DMS114 treated with DMSO at 0.1 percent for 48 hours (cell line): ENCODE results near the gene DGKZ.

ENCODE experiments used
- DNase-seq: peaks from one replicate; lab custom pipeline; 2025; ENCODE audit not compliant: unreplicated experiment; lab: John Stamatoyannopoulos, UW

DGKZ gene

GRCh38 chr11:46327829-46328228 is 19.4 kb upstream of the DGKZ start:
- no peak for DNase-seq

- no peak for DNase-seq
These were observed 17.1 kb upstream of the DGKZ start for GRCh38 chr11:46330154-46330553.

DNA sequence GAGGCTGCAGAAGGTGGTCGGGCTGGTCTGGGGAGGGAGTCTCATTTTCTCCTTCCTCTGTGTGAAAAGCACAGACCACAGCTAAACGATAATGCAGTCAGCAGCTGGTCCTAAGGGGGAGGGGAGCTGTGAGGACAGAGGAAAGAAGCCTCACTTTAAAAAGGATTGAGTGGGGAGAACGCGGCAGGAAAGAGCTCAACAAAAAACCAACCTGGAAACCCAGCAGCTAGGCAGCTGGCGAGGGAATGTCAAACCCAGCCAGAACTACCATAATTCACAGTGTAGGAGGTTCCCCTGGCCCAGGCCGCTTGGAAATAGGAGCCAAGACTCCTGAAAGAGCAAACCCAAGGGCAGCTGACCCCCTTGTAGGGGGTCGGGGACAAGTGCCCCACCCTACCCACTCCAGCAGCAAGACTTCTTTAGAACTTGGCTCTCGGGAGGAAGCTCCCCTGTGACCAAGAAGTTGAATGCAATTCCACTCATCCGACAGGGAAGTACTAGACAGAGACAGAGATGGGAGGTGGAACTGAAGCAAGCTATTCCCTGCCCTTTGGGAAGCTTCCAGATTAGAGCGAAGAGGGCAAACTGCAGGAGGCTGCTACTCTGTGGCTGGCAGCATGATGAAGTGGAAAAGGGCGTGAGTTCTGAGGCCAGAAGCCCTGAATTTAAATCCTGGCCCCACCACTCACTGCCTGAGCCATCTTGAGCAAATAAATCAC is 16.5 kb upstream of the DGKZ start:
- DNase-seq: no peak

GRCh38 chr11:46331282-46331984 is 15.8 kb upstream of the DGKZ start:
- no peak for DNase-seq

DNA sequence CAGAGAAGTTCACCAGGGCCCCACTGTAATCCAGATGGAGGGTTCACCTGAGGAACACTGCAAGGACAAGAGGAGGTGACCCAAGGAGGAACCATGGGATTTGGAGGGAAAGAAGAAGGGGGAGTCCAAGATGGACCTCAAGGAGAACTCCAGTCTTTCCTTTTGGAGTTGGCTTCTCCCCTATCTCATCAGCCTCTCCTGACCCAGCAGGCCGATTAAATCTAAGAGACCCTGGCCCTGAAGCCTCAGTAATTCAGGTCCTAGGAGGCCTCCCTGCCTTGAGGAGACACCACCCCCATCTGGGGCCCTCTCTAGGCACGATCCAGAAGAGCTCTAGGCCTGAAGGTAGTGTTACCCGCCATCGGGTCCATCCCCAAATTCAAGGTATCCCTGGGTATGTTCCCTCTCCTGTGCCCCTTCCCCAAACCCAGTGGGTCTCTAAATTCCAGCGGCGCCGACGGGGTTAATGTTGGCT is 15.1 kb upstream of the DGKZ start:
- DNase-seq: no peak

GRCh38 chr11:46332568-46333393 is 14.5 kb upstream of the DGKZ start:
- DNase-seq: no peak

DNA sequence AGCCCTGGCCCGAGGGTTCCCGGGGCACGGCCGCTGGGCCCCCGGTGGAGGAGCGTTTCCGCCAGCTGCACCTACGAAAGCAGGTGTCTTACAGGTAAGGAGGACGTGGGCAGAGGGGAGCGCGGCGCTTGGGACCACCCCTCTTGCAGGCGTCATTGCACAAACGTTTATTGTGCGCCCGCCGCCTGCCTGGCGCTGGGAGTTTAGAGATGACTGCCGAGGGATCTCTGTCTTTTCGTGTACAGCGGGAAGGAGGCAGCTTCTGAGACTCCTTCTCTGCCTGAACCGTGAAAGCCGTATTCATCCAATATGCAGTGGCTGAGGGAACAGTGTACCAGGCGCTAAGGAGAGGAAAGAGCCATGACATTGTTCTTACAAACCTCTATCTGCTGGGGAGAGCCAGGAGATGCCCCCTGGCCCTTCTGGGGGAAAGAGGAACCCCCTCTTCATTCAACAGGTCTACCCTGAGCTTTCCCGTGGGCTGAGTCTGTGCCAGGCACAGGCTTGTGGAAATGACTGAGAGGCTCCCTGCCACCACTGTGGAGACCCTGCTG is 13.8 kb upstream of the DGKZ start:
- no peak for DNase-seq

DNA sequence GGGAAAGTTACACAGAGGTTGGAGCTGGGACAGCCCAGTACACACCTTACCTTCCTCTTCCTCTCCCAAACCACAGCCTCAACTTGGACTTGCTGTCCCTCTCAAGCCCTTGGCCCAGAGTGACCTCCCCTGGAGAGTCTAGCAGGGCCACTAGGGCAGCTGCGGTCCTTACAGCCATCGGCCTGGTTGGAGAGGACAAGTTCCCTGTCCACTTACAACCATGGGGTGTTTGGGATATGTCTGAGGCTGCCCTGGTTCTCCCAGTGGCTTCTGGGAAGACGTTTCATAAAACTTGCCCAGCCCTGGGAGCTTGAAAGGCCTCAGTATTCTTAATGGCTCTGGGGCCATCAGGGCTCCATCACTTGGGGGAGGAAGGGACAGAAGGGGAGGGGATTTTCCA is 13.1 kb upstream of the DGKZ start:
- no peak for DNase-seq

DNA sequence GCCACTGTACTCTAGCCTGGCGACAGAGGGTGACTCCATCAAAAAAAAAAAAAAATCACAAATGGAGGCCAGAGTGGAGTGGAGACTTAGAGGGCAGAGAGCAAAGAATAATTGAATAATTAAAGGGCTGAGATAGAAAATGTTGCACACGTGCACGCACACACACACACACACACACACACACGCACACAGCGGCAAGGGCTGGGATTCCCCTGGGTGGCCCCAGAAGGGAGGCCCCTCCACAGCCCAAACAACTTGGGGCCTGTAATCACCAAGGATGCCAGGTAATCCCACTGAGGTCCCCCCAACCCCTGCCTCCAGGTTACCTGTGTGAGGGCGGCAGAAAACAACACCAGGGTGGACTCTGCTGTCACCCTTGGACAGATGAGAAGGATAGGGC is 12.0 kb upstream of the DGKZ start:
- no peak for DNase-seq

DNA sequence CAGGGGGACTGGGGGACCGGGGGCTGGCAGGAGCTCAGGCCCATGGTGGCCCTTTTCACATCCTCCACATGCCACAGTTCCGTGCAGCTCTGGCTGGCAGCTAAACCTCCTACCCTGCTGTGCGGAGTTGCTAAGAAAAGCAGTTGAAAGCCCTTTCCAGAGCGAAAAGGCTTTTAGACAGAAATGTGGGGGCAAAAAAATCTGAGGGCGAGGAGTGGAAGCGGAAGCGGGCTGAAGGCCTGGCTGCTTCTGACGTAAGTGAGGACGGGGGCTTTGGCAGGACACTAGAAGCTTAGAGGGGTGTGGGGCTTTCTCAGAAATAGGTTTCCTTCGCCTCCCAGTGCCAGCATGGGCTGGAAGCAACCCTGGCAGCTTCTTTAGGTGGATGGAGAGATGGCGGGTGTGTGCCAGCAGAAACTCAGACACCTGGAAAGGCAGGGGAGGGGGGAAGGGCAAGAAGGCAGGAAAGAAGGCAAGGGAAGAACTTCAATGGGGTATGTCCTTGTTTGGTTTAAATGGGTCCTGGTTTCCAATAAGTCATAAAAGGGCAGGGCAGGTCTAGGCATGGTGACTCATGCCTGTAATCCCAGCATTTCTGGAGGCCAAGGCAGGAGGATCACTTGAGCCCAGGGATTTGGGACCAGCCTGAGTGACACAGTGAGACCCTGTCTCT is 11.2 kb upstream of the DGKZ start:
- no peak for DNase-seq

GRCh38 chr11:46336563-46337180 is 10.6 kb upstream of the DGKZ start:
- no peak for DNase-seq

DNA sequence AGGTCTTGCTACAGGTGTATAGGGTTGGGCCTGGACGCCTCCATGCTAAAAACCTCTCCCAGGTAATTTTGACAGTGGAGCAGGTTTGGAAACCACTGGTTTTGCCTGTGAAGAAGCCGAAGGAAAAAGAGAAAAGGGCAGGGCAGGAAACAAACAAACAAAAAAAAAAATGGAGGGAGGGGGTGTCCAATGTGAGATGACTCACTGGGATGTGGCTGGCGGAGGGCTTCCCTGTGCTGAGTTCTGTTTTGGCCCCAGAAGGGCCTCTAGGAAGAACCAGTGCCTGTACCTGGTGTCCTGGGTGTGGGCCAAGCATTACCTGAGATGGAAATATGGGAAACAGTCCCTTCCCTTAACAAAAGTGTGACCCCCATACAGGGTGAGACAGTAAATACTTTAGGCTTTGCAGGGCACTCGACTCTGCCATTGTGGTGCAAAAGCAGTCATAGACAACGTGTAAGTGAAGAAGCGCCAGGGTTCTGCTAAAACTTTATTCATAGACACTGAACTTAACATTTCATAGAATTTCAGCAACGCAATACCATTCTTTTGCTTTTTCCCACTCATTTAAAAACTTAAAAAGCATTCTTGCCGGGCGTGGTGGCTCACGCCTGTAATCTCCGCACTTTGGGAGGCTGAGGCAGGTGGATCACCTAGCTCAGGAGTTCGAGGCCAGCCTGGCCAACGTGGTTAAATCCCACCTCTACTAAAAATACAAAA is 9.5 kb upstream of the DGKZ start:
- DNase-seq: no peak

- no peak for DNase-seq
These were observed 8.7 kb upstream of the DGKZ start for GRCh38 chr11:46338636-46338987.

DNA sequence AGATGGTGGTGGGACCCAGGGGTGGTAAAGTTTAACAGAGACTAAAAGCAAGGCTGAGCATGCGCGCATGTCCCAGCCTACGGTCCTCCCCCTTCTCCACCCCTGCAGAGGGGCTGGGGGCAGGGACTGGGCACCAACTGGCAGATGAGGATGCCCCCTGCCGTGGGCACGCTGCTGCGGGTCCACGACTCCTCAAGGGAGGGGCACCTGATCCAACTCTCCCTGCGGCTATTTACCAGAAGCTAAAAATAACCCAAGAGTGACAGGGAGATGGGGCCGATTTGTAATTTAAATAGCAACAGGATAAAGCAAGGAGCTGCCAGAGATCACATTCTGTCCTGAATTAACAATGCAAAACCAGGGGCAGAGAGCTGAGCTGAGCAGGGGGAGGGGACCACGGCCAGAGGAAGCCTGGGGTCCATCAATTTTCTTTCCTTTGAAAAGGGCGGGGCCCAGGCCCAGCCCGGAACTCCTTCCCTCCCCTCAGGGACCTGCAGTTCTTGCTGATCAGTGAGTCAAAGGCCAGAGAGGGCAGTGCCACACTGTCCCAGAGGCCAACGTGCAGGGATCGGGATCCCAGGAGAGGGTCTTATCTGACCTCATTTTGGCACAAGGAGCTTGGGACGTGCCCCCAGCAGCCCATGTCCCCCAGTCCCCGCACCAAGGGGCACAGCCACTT is 8.1 kb upstream of the DGKZ start:
- no peak for DNase-seq

- no peak for DNase-seq
These were observed 7.4 kb upstream of the DGKZ start for GRCh38 chr11:46339816-46340215.

- no peak for DNase-seq
These were observed 5.8 kb upstream of the DGKZ start for GRCh38 chr11:46341454-46341853.

- DNase-seq: no peak
These were observed 5.0 kb upstream of the DGKZ start for GRCh38 chr11:46342239-46342638.

DNA sequence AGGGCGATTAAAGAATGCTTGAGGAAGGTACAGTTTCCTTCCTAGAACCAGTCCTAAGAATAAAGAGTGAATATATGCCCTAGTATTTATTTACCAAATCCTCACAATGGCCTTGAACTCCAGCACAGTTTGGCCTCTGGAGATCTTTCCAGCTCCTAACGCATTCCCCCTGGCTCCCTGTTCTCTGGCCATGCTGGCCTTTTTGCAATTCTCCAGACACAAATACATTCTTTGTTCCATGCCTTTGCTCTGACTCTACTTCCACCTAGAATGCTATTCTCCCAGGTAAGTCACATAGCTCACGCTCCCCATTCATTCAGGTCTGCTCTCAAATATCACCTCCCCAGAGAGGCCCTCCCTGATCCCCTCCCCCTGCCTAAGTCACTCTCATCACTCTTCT is 3.7 kb upstream of the DGKZ start:
- DNase-seq: no peak

- DNase-seq: no peak
These were observed 2.1 kb upstream of the DGKZ start for GRCh38 chr11:46345131-46345597.
